Calu3 (cell line): Measurements from ENCODE around the gene DDX52. TPM values are rescaled to one million over a fixed set of nuclear protein-coding genes. Genes with fewer than 3 reads are reported as not detected.

Experiments
- BruUV-seq: library from RNA; stranded (reverse); fragments of 400-500 nt; replicated peaks from 2 replicates; lab custom pipeline; 2021; lab: Mats Ljungman, UMichigan
- CTCF ChIA-PET: fragments of 300-600 bp; sonication (Branson Sonifier 250); formaldehyde crosslinking; loops from one replicate; lab custom pipeline; 2022; ENCODE audit warnings: antibody characterized with exemption; lab: Charles Lee
- DNase-seq: peaks from one replicate; pipeline ENCODE4 v3.0.0; 2022
- H3K27ac Mint-ChIP-seq: one replicate; pipeline ENCODE4 v1.8.0; 2022; ENCODE audit warnings: mixed read lengths; ENCODE audit not compliant: unreplicated experiment
- H3K27me3 Mint-ChIP-seq: one replicate; pipeline ENCODE4 v1.8.0; 2022; ENCODE audit warnings: mixed read lengths; ENCODE audit not compliant: unreplicated experiment
- H3K36me3 Mint-ChIP-seq: one replicate; pipeline ENCODE4 v1.8.0; 2022; ENCODE audit warnings: mild to moderate bottlenecking, moderate library complexity, mixed read lengths; ENCODE audit not compliant: insufficient read depth, unreplicated experiment
- H3K4me1 Mint-ChIP-seq: one replicate; pipeline ENCODE4 v1.8.0; 2022; ENCODE audit warnings: mild to moderate bottlenecking, low read depth, mixed read lengths; ENCODE audit not compliant: unreplicated experiment
- H3K4me3 Mint-ChIP-seq: one replicate; pipeline ENCODE4 v1.8.0; 2022; ENCODE audit warnings: mild to moderate bottlenecking, low read depth, moderate library complexity, mixed read lengths; ENCODE audit not compliant: unreplicated experiment
- H3K9me3 Mint-ChIP-seq: one replicate; pipeline ENCODE4 v1.8.0; 2022; ENCODE audit warnings: low read depth, mixed read lengths; ENCODE audit not compliant: unreplicated experiment
- intact Hi-C: fragments of 100-400 bp; cut with micrococcal nuclease; formaldehyde crosslinking; loops from one replicate; pipeline ENCODE4 v1.10.0; 2022; ENCODE audit not compliant: unreplicated experiment
- total RNA-seq: library from RNA; stranded (reverse); gene quantifications from 2 replicates; pipeline ENCODE4 v1.2.3, GENCODE V29; 2022
- TF ChIP-seq, protein P1 (sequence below): fragments of 200-600 bp; IDR thresholded peaks from one replicate; pipeline ENCODE4 v1.8.0; 2022; ENCODE audit warnings: antibody characterized with exemption; ENCODE audit not compliant: unreplicated experiment

Gene DDX52
- total RNA-seq, 1 experiment from 2014 or later: 137 TPM

DNA sequence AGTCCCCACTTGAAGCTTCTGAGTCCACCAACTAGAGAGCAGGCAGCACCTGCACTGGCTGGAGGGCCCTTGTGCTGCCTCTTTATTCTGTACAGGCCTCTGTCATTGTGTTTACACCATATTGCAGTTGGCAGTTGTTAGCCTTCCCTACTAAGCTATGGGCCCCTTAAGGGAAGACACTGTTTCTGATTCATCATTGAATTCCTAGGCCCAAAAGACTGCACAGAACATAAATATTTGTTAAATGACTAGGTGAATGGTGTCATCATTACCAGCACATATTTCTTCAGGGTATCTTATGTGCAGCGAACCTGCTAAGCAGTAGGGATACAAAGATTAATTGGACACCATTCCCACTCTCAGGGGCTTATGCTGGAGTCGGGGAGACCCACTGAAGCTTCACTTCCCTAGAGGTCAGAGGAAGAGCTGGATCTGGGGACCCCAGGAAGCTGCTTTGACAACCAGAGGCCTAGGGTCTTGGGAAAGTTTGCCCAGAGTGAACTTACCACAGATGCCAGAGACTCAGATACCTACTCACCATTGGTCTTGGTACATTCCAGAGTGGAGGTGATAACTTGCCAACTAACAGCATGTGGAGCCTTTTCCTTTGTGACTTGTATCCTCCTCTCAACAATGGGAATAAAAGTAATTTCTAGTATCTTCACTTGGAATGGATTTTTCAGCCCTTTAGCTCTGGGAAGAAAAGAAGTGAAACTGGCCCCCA lies 28.7 kb upstream of the DDX52 start:
- BruUV-seq: no TSS peak
- Mint-ChIP-seq H3K9me3 (no peaks in the 10 kb centered on the region), H3K36me3 (no peaks in the 10 kb centered on the region), H3K27ac (no peak overlapping the region), H3K4me1 (no peaks in the 10 kb centered on the region), H3K27me3 (peaks cover 3% of the 10 kb centered on the region), H3K4me3 (no peak overlapping the region)
- CTCF ChIA-PET: interaction anchor here (0.6 to 2.2 kb wide), 14 partner anchors 9 to 459 kb away, joined by 3 to 9 read pairs (median 4); no protein-coding TSS in a partner anchor
- TF ChIP-seq, protein P1, sequence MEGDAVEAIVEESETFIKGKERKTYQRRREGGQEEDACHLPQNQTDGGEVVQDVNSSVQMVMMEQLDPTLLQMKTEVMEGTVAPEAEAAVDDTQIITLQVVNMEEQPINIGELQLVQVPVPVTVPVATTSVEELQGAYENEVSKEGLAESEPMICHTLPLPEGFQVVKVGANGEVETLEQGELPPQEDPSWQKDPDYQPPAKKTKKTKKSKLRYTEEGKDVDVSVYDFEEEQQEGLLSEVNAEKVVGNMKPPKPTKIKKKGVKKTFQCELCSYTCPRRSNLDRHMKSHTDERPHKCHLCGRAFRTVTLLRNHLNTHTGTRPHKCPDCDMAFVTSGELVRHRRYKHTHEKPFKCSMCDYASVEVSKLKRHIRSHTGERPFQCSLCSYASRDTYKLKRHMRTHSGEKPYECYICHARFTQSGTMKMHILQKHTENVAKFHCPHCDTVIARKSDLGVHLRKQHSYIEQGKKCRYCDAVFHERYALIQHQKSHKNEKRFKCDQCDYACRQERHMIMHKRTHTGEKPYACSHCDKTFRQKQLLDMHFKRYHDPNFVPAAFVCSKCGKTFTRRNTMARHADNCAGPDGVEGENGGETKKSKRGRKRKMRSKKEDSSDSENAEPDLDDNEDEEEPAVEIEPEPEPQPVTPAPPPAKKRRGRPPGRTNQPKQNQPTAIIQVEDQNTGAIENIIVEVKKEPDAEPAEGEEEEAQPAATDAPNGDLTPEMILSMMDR: no peak
- intact Hi-C loops: no loop called here
- DNase-seq: no peak

DNA sequence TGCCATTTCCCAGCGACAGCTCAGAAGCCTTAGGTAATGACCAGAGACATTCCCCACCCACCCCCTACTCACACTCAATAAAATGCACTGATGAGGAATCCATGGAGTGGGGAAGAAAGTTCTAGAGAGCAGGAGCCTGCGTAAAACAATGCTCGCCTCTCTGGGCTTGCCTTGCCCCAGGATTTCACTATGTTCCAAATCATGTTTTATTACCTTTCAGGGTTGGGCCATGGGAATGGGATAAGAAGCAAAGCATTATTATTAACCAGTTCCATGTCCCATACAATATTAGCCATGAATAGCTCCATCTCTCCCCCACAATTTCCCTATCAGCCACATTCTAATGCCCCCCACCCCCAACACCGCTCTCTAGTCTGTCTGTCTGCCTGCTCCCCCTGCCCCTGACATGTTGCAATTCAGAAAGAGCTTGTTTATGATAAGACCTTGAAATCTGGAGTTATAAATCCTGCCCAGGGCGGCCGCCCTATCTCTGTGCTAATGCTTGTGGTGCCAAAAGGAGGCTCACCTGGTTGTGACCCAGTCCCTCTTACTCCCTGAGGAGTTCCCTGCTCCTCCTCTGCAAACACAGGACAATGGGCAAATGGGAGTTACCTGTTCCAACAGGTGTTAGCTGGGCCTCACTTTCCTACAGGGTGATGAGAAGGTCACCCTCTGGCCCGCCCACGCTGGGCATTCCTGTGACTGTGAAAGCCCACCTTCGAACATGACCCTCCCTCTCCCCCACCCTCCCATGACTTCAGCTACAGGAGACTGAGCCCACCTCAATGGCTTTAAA lies 28.0 kb upstream of the DDX52 start:
- Mint-ChIP-seq H3K4me1 (no peaks in the 10 kb centered on the region), H3K9me3 (no peaks in the 10 kb centered on the region), H3K4me3 (no peak overlapping the region), H3K27ac (no peak overlapping the region), H3K27me3 (no peaks in the 10 kb centered on the region), H3K36me3 (no peaks in the 10 kb centered on the region)
- intact Hi-C loops: no loop called here
- no TSS peak for BruUV-seq
- TF ChIP-seq, protein P1: no peak
- CTCF ChIA-PET: interaction anchor here (0.6 to 2.2 kb wide), 12 partner anchors 10 to 298 kb away, joined by 3 to 9 read pairs (median 5); no protein-coding TSS in a partner anchor
- DNase-seq: no peak

DNA sequence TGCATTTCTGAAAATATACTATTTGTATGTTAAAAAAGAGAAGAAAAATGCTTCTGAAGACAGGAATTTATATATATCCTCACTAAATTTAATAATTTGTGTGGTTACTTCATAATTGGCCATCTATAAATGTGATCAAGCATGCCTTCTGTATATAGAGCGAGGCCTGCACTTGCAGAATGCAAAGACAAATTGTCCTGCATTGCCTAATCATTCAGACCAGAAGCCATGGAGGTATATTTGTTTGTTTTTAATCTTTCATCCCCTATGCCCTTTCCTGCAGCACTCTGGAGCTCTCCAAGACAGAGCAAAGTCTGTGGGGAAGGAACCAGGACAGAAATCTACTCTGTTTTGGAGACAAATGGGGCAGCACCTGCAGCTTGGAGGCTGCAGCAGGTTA lies 23.8 kb upstream of the DDX52 start:
- TF ChIP-seq, protein P1: no peak
- Mint-ChIP-seq H3K36me3 (no peaks in the 10 kb centered on the region), H3K4me1 (peaks cover 5% of the 10 kb centered on the region), H3K27ac (no peak overlapping the region), H3K27me3 (no peaks in the 10 kb centered on the region), H3K4me3 (no peak overlapping the region), H3K9me3 (no peaks in the 10 kb centered on the region)
- no peak for DNase-seq
- intact Hi-C loops: no loop called here
- CTCF ChIA-PET: interaction anchor here (0.6 to 2.1 kb wide), 3 partner anchors 12 to 164 kb away, joined by 3 to 5 read pairs (median 4); no protein-coding TSS in a partner anchor
- no TSS peak for BruUV-seq

DNA sequence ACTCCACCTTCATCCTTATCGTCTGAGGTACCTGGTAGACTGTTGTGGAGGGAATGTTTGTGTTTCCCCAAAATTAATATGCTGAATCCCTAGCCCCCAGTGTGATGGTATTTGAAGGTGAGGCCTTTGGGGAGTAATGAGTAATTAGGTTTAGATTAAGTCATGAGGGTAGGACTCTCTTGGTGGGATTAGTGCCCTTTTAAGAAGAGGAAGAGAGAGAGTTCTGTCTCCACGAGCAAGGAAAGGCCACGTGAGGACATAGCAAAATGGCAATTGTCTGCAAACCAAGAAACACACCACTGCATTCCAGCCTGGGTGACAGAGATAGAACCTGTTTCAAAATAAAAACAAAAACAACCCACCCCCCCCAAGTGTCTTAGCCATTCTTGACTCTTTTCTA lies 21.0 kb upstream of the DDX52 start:
- Mint-ChIP-seq H3K27ac (no peak overlapping the region), H3K27me3 (no peaks in the 10 kb centered on the region), H3K36me3 (no peaks in the 10 kb centered on the region), H3K4me1 (peaks cover 7% of the 10 kb centered on the region), H3K9me3 (no peaks in the 10 kb centered on the region), H3K4me3 (no peak overlapping the region)
- TF ChIP-seq, protein P1: no peak
- CTCF ChIA-PET: interaction anchor here (1.4 kb wide), 1 partner anchor 123 kb away, joined by 4 read pairs; no protein-coding TSS in a partner anchor
- intact Hi-C loops: no loop called here
- DNase-seq: no peak
- BruUV-seq: no TSS peak
